ENCODE measurements around the gene TTC38. TPM values are rescaled to one million over a fixed set of nuclear protein-coding genes. Genes with fewer than 3 reads are reported as not detected.
A peak's percentile ranks its signal among the peaks of the same experiment; 100 is the strongest.

The TTC38 gene
- total and polyA plus RNA-seq, 2 donors = 4.6 to 10.3 TPM

GRCh38 chr22:46296257-46297150, 28.7 kb downstream of the TTC38 start, which contains the start of gene GTSE1:
Gene GTSE1, plus strand, starts transcription at chr22:46296870. Its CDS starts 531 bp downstream, at chr22:46297401.
- H3K4me3 ChIP-seq (ENCODE audit: low read length in 2 of 2) = peak within 1 kb of the TSS; percentile 61 to 79
- H3K9me3 ChIP-seq (ENCODE audit: control insufficient read depth in 2 of 2, insufficient read depth in 1 of 2, low read length in 1 of 2) = peaks cover 0 to 8% of the 10 kb centered on the region in 2 donors
- WGBS = 3% methylated on average over 76 of the region's 76 CpGs
- peak within 1 kb of the TSS; percentile 88 to 91 for H3K27ac ChIP-seq (ENCODE audit: low read depth in 1 of 2, low read length in 1 of 2)
- H3K4me1 ChIP-seq (ENCODE audit: control insufficient read depth in 2 of 2, insufficient read depth in 2 of 2, low read length in 2 of 2) = peaks cover 31 to 59% of the 10 kb centered on the region in 2 donors
- no peaks in the 10 kb centered on the region for H3K27me3 ChIP-seq (ENCODE audit: control insufficient read depth in 2 of 2, insufficient read depth in 1 of 2, low read length in 1 of 2)
- DNase-seq (ENCODE audit: low read depth in 6 of 9, low spot score in 9 of 9) = peak; percentile 97 to 100 (median 99)
- peaks cover 9 to 25% of the 10 kb centered on the region in 2 donors for H3K36me3 ChIP-seq (ENCODE audit: control insufficient read depth in 2 of 2, insufficient read depth in 2 of 2, low read length in 1 of 2)

- peak in 3 of 9 donors; percentile 13 to 58 (median 24) for DNase-seq (ENCODE audit: low read depth in 6 of 9, low spot score in 9 of 9)
- peak overlapping the region in 1 of 2 donors; percentile 77 for H3K27ac ChIP-seq (ENCODE audit: low read depth in 1 of 2, low read length in 1 of 2)
- H3K4me1 ChIP-seq (ENCODE audit: control insufficient read depth in 2 of 2, insufficient read depth in 2 of 2, low read length in 2 of 2) = peaks cover 31 to 59% of the 10 kb centered on the region in 2 donors
- peaks cover 0 to 3% of the 10 kb centered on the region in 2 donors for H3K9me3 ChIP-seq (ENCODE audit: control insufficient read depth in 2 of 2, insufficient read depth in 1 of 2, low read length in 1 of 2)
- H3K27me3 ChIP-seq (ENCODE audit: control insufficient read depth in 2 of 2, insufficient read depth in 1 of 2, low read length in 1 of 2) = no peaks in the 10 kb centered on the region
- peak overlapping the region; percentile 61 to 79 for H3K4me3 ChIP-seq (ENCODE audit: low read length in 2 of 2)
- peaks cover 9 to 29% of the 10 kb centered on the region in 2 donors for H3K36me3 ChIP-seq (ENCODE audit: control insufficient read depth in 2 of 2, insufficient read depth in 2 of 2, low read length in 1 of 2)
- 7% methylated on average over 32 of the region's 32 CpGs for WGBS
Observed at GRCh38 chr22:46297151-46297812, 29.5 kb downstream of the TTC38 start.

DNA sequence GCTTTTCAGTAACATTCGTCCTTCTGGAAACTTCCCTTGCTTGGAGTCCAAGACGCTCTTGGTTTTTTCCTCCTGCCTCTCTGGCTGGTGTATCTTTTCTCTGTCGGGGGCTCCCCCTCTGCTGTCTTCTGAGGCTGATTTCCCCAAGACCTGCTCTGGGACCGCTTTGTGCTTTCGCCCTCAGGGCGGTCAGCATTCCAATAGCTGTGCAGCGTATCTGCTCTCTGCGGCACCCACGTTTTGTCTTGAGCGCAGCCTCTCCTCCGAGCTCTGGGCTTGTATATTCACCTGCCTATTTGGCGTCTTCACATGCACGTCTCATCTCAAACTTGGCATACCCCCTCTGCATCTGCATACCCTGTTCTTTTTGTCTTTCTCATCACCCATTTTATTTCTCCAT, 31.3 kb downstream of the TTC38 start:
- Histone ChIP-seq H3K4me3 (ENCODE audit: low read length in 2 of 2) (no peak overlapping the region), H3K27ac (ENCODE audit: low read depth in 1 of 2, low read length in 1 of 2) (no peak overlapping the region), H3K27me3 (ENCODE audit: control insufficient read depth in 2 of 2, insufficient read depth in 1 of 2, low read length in 1 of 2) (no peaks in the 10 kb centered on the region), H3K36me3 (ENCODE audit: control insufficient read depth in 2 of 2, insufficient read depth in 2 of 2, low read length in 1 of 2) (peaks cover 22 to 40% of the 10 kb centered on the region in 2 donors), H3K9me3 (ENCODE audit: control insufficient read depth in 2 of 2, insufficient read depth in 1 of 2, low read length in 1 of 2) (peaks cover 0 to 3% of the 10 kb centered on the region in 2 donors), H3K4me1 (ENCODE audit: control insufficient read depth in 2 of 2, insufficient read depth in 2 of 2, low read length in 2 of 2) (peaks cover 19 to 42% of the 10 kb centered on the region in 2 donors)
- 99% methylated on average over 13 of the region's 13 CpGs for WGBS
- DNase-seq (ENCODE audit: low read depth in 6 of 9, low spot score in 9 of 9) = no peak

- Histone ChIP-seq H3K27me3 (ENCODE audit: control insufficient read depth in 2 of 2, insufficient read depth in 1 of 2, low read length in 1 of 2) (no peaks in the 10 kb centered on the region), H3K4me1 (ENCODE audit: control insufficient read depth in 2 of 2, insufficient read depth in 2 of 2, low read length in 2 of 2) (peaks cover 16 to 33% of the 10 kb centered on the region in 2 donors), H3K9me3 (ENCODE audit: control insufficient read depth in 2 of 2, insufficient read depth in 1 of 2, low read length in 1 of 2) (peaks cover 0 to 3% of the 10 kb centered on the region in 2 donors), H3K27ac (ENCODE audit: low read depth in 1 of 2, low read length in 1 of 2) (no peak overlapping the region), H3K36me3 (ENCODE audit: control insufficient read depth in 2 of 2, insufficient read depth in 2 of 2, low read length in 1 of 2) (peaks cover 26 to 48% of the 10 kb centered on the region in 2 donors), H3K4me3 (ENCODE audit: low read length in 2 of 2) (no peak overlapping the region)
- DNase-seq (ENCODE audit: low read depth in 6 of 9, low spot score in 9 of 9) = no peak
- WGBS = 97% methylated on average over 7 of the region's 7 CpGs
Observed at GRCh38 chr22:46300491-46300890, 32.7 kb downstream of the TTC38 start.

- Histone ChIP-seq H3K27ac (ENCODE audit: low read depth in 1 of 2, low read length in 1 of 2) (no peak overlapping the region), H3K36me3 (ENCODE audit: control insufficient read depth in 2 of 2, insufficient read depth in 2 of 2, low read length in 1 of 2) (peaks cover 28 to 58% of the 10 kb centered on the region in 2 donors), H3K4me3 (ENCODE audit: low read length in 2 of 2) (no peak overlapping the region), H3K4me1 (ENCODE audit: control insufficient read depth in 2 of 2, insufficient read depth in 2 of 2, low read length in 2 of 2) (peaks cover 0 to 9% of the 10 kb centered on the region in 2 donors), H3K27me3 (ENCODE audit: control insufficient read depth in 2 of 2, insufficient read depth in 1 of 2, low read length in 1 of 2) (no peaks in the 10 kb centered on the region), H3K9me3 (ENCODE audit: control insufficient read depth in 2 of 2, insufficient read depth in 1 of 2, low read length in 1 of 2) (no peaks in the 10 kb centered on the region)
- WGBS = 97% methylated on average over 7 of the region's 7 CpGs
- no peak for DNase-seq (ENCODE audit: low read depth in 6 of 9, low spot score in 9 of 9)
Observed at GRCh38 chr22:46303347-46303965, 35.6 kb downstream of the TTC38 start.

DNA sequence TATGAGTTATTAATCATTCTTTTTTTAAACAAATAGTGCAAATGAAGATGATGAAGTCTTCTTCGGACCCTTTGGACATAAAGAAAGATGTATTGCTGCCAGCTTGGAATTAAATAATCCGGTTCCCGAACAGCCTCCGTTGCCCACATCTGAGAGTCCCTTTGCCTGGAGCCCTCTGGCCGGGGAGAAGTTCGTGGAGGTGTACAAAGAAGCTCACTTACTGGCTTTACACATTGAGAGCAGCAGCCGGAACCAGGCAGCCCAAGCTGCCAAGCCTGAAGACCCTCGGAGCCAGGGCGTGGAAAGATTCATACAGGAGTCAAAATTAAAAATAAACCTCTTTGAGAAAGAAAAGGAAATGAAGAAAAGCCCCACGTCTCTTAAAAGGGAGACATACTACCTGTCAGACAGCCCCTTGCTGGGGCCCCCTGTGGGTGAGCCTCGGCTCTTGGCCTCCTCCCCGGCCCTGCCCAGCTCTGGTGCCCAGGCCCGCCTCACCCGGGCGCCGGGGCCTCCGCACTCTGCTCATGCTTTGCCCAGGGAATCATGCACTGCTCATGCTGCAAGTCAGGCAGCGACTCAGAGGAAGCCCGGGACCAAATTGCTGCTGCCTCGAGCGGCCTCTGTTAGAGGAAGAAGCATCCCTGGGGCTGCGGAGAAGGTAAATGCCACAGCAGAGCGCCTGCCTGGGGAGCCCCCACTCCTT, 40.6 kb downstream of the TTC38 start:
- 98% methylated on average over 23 of the region's 23 CpGs for WGBS
- Histone ChIP-seq H3K27ac (ENCODE audit: low read depth in 1 of 2, low read length in 1 of 2) (no peak overlapping the region), H3K9me3 (ENCODE audit: control insufficient read depth in 2 of 2, insufficient read depth in 1 of 2, low read length in 1 of 2) (no peaks in the 10 kb centered on the region), H3K4me1 (ENCODE audit: control insufficient read depth in 2 of 2, insufficient read depth in 2 of 2, low read length in 2 of 2) (no peaks in the 10 kb centered on the region), H3K36me3 (ENCODE audit: control insufficient read depth in 2 of 2, insufficient read depth in 2 of 2, low read length in 1 of 2) (peaks cover 44 to 62% of the 10 kb centered on the region in 2 donors), H3K27me3 (ENCODE audit: control insufficient read depth in 2 of 2, insufficient read depth in 1 of 2, low read length in 1 of 2) (no peaks in the 10 kb centered on the region), H3K4me3 (ENCODE audit: low read length in 2 of 2) (no peak overlapping the region)
- no peak for DNase-seq (ENCODE audit: low read depth in 6 of 9, low spot score in 9 of 9)

DNA sequence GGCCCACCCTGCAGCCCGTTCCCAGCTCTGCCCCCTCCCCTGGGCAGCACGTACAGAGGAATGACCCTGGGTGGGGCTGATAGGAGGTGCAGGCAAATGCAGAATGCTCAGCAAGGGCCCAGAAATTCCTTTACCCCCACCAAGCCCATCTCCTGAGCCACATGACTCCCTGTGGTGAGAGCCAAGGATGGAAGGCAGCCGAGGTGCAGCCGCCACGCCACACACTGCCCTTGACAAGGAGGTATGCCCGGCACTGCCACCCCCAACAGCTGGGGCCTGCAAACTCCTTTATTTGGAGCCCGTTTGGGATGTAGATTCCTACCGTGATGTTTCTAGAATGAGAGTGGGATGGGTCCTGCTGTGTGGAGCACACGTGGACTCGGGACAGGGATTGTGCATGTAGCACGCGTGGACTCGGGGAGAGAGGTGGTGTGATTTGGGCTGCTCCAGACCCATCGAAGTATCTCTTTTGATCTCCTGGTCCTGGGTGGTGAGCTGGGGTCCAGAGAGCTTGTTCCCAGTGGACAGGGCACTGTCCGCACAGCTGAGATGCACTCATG, 41.8 kb downstream of the TTC38 start:
- 98% methylated on average over 15 of the region's 15 CpGs for WGBS
- no peaks in the 10 kb centered on the region for H3K27me3 ChIP-seq (ENCODE audit: control insufficient read depth in 2 of 2, insufficient read depth in 1 of 2, low read length in 1 of 2)
- no peak overlapping the region for H3K27ac ChIP-seq (ENCODE audit: low read depth in 1 of 2, low read length in 1 of 2)
- no peaks in the 10 kb centered on the region for H3K9me3 ChIP-seq (ENCODE audit: control insufficient read depth in 2 of 2, insufficient read depth in 1 of 2, low read length in 1 of 2)
- no peaks in the 10 kb centered on the region for H3K4me1 ChIP-seq (ENCODE audit: control insufficient read depth in 2 of 2, insufficient read depth in 2 of 2, low read length in 2 of 2)
- H3K4me3 ChIP-seq (ENCODE audit: low read length in 2 of 2) = no peak overlapping the region
- peaks cover 45 to 57% of the 10 kb centered on the region in 2 donors for H3K36me3 ChIP-seq (ENCODE audit: control insufficient read depth in 2 of 2, insufficient read depth in 2 of 2, low read length in 1 of 2)
- DNase-seq (ENCODE audit: low read depth in 6 of 9, low spot score in 9 of 9) = no peak

DNA sequence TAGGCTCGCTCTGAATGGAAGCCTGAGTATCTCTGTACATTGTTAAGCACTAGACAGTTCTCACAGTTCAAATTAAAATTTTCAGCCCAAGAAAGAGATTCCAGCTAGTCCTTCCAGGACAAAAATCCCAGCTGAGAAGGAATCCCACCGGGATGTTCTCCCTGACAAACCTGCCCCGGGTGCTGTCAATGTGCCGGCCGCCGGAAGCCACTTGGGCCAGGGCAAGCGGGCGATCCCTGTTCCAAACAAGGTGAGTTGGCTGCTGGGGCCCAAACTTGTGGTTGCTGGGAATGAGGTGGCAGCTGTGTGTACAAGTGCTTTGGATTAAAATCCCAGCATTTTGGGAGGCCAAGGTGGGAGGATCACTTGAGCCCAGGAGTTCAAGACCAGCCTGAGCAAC, 44.2 kb downstream of the TTC38 start:
- H3K9me3 ChIP-seq (ENCODE audit: control insufficient read depth in 2 of 2, insufficient read depth in 1 of 2, low read length in 1 of 2) = no peaks in the 10 kb centered on the region
- WGBS = 97% methylated on average over 8 of the region's 8 CpGs
- peaks cover 52 to 67% of the 10 kb centered on the region in 2 donors for H3K36me3 ChIP-seq (ENCODE audit: control insufficient read depth in 2 of 2, insufficient read depth in 2 of 2, low read length in 1 of 2)
- no peaks in the 10 kb centered on the region for H3K27me3 ChIP-seq (ENCODE audit: control insufficient read depth in 2 of 2, insufficient read depth in 1 of 2, low read length in 1 of 2)
- no peaks in the 10 kb centered on the region for H3K4me1 ChIP-seq (ENCODE audit: control insufficient read depth in 2 of 2, insufficient read depth in 2 of 2, low read length in 2 of 2)
- H3K27ac ChIP-seq (ENCODE audit: low read depth in 1 of 2, low read length in 1 of 2) = no peak overlapping the region
- no peak for DNase-seq (ENCODE audit: low read depth in 6 of 9, low spot score in 9 of 9)
- no peak overlapping the region for H3K4me3 ChIP-seq (ENCODE audit: low read length in 2 of 2)
